ENCODE data around the gene COPE. TPM values are rescaled to one million over a fixed set of nuclear protein-coding genes. Genes with fewer than 3 reads are reported as not detected.

The COPE gene
- total RNA-seq, 2 donors from 2014 or later = 134 to 266 TPM

DNA sequence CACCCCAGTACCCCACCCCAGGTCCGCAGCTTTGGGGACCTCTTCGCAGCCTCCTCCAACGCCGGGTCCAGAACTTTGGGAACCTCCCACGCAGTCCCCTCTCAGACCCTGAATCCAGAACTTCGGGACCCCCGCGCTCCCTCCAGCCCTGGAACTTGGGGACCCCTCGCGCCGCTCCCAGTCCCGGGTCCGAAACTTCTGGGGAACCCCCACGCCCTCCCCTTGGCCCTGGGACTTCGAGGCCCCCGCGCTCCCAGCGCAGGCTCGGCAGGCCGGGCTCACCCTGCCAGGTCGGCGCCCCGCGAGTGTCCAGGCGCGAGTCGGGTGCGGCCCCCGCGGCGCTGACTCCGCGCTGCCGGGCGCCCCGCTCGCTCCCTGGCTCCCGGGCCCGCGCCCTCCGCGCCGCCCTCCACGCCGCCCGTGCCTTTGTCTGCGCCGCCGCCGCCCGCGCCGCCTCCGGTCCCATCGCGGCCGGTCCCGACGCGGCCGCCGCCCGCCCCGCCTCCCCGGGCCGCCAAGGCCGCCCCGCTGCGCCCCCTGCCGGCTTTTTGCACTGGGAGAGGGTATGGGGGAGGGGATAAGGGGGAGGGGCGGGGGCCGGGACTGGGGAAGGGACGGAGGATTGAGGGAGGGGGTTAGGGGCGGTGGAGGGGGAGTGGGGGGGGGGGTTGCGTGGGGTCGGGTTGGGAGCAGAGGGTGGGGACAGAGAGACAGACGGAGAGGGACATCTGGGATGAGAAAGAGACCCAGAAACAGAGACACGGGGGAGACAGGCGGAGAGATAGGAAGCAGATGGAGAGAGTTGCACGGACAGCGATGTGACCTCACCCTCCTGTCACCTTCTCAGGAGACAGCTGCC, 21.8 kb upstream of the COPE start, which contains the start of gene HOMER3:
Gene HOMER3 (minus strand): TSS at position 449 of the 859 bp plus-strand sequence. CDS start 2,235 bp downstream, outside the sequence.
- TF ChIP-seq, protein P1, sequence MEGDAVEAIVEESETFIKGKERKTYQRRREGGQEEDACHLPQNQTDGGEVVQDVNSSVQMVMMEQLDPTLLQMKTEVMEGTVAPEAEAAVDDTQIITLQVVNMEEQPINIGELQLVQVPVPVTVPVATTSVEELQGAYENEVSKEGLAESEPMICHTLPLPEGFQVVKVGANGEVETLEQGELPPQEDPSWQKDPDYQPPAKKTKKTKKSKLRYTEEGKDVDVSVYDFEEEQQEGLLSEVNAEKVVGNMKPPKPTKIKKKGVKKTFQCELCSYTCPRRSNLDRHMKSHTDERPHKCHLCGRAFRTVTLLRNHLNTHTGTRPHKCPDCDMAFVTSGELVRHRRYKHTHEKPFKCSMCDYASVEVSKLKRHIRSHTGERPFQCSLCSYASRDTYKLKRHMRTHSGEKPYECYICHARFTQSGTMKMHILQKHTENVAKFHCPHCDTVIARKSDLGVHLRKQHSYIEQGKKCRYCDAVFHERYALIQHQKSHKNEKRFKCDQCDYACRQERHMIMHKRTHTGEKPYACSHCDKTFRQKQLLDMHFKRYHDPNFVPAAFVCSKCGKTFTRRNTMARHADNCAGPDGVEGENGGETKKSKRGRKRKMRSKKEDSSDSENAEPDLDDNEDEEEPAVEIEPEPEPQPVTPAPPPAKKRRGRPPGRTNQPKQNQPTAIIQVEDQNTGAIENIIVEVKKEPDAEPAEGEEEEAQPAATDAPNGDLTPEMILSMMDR (IDR thresholded peaks at IDR 0.05) = no peak
- H3K4me1 ChIP-seq (ENCODE audit: control insufficient read depth in 1 of 2, low read depth in 2 of 2) = peaks cover 6% of the 10 kb centered on the region in 2 donors
- peak within 1 kb of the TSS; percentile 94 for H3K4me3 ChIP-seq
- H3K27ac ChIP-seq = peak within 1 kb of the TSS in 1 of 2 donors; percentile 48
- DNase-seq (ENCODE audit: low spot score) (peak; percentile 22), ATAC-seq (ENCODE audit: insufficient number of reproducible peaks, low FRiP score, low read depth) (peak; percentile 58)
- no peaks in the 10 kb centered on the region for H3K36me3 ChIP-seq
- H3K9me3 ChIP-seq = no peaks in the 10 kb centered on the region
- H3K27me3 ChIP-seq (replicated peaks; ENCODE audit: insufficient read depth) = no peaks in the 10 kb centered on the region

DNA sequence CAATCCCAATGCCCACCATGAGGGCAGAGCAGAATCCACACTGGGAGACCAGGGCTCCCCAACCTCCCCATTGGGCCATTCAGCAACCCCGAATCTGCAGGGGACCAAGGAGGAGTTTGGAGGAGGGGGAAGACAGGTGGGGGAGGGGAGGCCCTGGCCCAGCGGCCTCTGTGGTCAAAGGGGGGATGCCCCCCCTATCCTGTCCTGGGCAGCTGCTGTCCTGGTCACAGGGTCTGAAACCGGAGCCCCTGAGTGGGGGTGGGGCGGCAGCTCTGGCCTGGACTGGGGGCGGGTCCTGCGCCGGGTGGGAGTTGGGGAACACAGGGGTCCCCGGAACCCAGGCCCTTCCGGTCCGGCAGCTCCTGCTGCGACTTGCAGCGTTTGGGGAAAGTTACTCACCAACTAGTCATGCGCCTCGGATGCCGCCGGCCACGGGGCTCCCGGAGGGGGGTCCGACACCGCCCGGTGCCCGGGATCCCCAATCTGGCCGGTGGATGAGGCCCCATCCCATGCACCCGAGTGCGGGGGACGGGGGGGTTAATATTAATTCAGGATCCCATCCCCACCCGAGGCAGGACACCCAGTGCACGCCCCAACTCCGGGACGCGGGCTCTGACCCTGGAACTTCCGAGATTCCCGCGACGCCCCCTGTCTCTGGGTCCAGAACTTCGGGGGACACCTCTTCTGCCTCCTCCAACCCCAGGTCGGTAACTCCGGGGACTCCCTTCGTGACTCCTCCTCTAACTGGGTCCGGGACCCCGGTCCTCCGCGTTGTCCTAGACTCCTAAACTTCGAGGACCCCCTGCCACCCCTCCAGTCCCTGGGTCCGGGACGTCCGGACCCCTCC, 21.0 kb upstream of the COPE start:
- H3K9me3 ChIP-seq = no peaks in the 10 kb centered on the region
- no peaks in the 10 kb centered on the region for H3K27me3 ChIP-seq (replicated peaks; ENCODE audit: insufficient read depth)
- H3K27ac ChIP-seq = peak overlapping the region; percentile 47 to 48
- no peak for DNase-seq (ENCODE audit: low spot score)
- H3K4me1 ChIP-seq (ENCODE audit: control insufficient read depth in 1 of 2, low read depth in 2 of 2) = peaks cover 6% of the 10 kb centered on the region in 2 donors
- TF ChIP-seq, protein P1 (IDR thresholded peaks at IDR 0.05) = no peak
- H3K36me3 ChIP-seq = no peaks in the 10 kb centered on the region
- peak; percentile 37 for ATAC-seq (ENCODE audit: insufficient number of reproducible peaks, low FRiP score, low read depth)
- H3K4me3 ChIP-seq = peak overlapping the region; percentile 94

DNA sequence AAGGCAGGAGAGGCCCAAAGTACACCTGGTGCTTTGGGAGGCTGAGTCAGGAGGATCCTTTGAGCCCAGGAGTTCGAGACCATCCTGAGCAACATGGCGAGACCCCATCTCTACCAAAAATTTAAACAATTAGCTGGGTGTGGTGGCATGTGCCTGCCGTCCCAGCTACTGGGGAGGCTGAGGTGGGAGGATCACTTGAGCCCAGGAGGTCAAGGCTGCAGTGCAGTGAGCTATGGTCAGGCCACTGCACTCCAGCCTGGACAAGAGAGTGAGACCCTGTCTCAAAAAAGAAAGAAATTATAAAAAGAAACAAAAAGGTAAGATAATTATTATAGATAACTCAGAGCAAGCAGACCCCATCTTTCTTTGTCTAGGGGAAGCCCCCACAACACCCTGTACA, 20.0 kb upstream of the COPE start:
- H3K36me3 ChIP-seq = peaks cover 5% of the 10 kb centered on the region
- H3K9me3 ChIP-seq = no peaks in the 10 kb centered on the region
- H3K4me1 ChIP-seq (ENCODE audit: control insufficient read depth in 1 of 2, low read depth in 2 of 2) = peaks cover 6% of the 10 kb centered on the region in 2 donors
- DNase-seq (ENCODE audit: low spot score) (no peak), ATAC-seq (ENCODE audit: insufficient number of reproducible peaks, low FRiP score, low read depth) (no peak)
- no peaks in the 10 kb centered on the region for H3K27me3 ChIP-seq (replicated peaks; ENCODE audit: insufficient read depth)
- no peak overlapping the region for H3K27ac ChIP-seq
- H3K4me3 ChIP-seq = peak overlapping the region; percentile 94
- TF ChIP-seq, protein P1 (IDR thresholded peaks at IDR 0.05) = no peak

GRCh38 chr19:18933297-18933696, 14.1 kb upstream of the COPE start:
- DNase-seq (ENCODE audit: low spot score) (no peak), ATAC-seq (ENCODE audit: insufficient number of reproducible peaks, low FRiP score, low read depth) (no peak)
- TF ChIP-seq, protein P1 (IDR thresholded peaks at IDR 0.05) = no peak
- H3K27ac ChIP-seq = no peak overlapping the region
- H3K27me3 ChIP-seq (replicated peaks; ENCODE audit: insufficient read depth) = no peaks in the 10 kb centered on the region
- H3K9me3 ChIP-seq = no peaks in the 10 kb centered on the region
- H3K4me3 ChIP-seq = no peak overlapping the region
- H3K4me1 ChIP-seq (ENCODE audit: control insufficient read depth in 1 of 2, low read depth in 2 of 2) = no peaks in the 10 kb centered on the region
- H3K36me3 ChIP-seq = peaks cover 14% of the 10 kb centered on the region

Data from thoracic aorta (tissue), 2 donors.